Stimulated activated CD4-positive, alpha-beta T cell treated with anti-CD3 and anti-CD28 coated beads, TNF-alpha, amount 100 ng/mL, for 48 hours (primary cell): ENCODE results near the gene SLC35E3.

Experiments used
- DNase-seq, 3 donors: peaks; one replicate each; pipeline ENCODE4 v3.0.0-alpha.2; 2020; ENCODE audit warnings: low read depth in 3 of 3

SLC35E3 gene

GRCh38 chr12:68745904-68746571, at the start of gene SLC35E3:
SLC35E3 (plus strand) TSS chr12:68746176; CDS start chr12:68746378, 202 bp downstream.
- peak; percentile 83 to 92 (median 89) for DNase-seq

DNA sequence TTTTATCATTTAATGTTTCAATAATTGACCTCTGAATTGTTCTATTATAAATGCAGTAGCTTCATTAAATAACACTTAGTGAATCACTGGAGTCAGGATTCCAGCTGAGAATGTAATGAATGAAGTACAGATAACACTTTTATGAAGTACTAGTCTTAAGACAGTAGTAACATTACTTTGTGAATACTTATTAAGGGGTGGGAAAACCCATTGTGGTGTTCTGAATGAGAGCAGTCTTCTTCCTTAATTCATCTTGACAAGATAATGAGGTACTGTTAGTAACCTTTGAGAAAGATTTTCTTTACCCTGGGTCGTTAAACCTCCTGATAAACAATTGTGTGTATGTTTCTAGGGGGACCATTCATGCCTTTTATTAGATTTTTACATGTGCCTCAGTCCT, 46.5 kb upstream of the SLC35E3 start:
- no peak for DNase-seq

GRCh38 chr12:68727776-68728175, 18.2 kb upstream of the SLC35E3 start:
- DNase-seq = no peak

- DNase-seq = no peak
Measured at GRCh38 chr12:68733661-68734071, 12.3 kb upstream of the SLC35E3 start.

GRCh38 chr12:68739891-68740290, 6.1 kb upstream of the SLC35E3 start:
- no peak for DNase-seq

GRCh38 chr12:68743356-68743755, 2.6 kb upstream of the SLC35E3 start:
- DNase-seq = no peak

GRCh38 chr12:68745376-68745903, 536 bp upstream of the SLC35E3 start:
- no peak for DNase-seq

- peak in 1 of 3 donors; percentile 27 for DNase-seq
Measured at GRCh38 chr12:68746572-68747180, 700 bp downstream of the SLC35E3 start.

GRCh38 chr12:68749443-68749842, 3.5 kb downstream of the SLC35E3 start:
- no peak for DNase-seq

DNA sequence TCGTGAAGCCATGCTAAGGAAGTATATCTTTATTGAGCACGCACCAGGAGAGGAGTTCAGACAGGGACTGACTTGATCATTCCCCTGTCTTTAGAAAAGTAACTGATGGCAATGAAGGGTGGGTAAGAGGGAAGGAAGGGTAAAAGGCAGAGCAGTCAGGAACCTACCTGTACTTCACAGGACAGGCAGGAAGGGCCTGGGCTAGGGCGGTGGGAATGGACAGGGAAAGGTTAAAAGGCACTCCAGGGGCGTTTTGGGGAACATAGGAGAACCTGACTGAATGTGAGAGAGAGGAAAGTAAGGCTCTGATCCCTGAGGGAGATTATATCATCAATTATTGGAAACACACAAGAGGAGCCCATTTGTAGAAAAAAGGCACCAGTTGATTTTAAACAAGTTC, 3.9 kb downstream of the SLC35E3 start:
- DNase-seq = no peak

DNA sequence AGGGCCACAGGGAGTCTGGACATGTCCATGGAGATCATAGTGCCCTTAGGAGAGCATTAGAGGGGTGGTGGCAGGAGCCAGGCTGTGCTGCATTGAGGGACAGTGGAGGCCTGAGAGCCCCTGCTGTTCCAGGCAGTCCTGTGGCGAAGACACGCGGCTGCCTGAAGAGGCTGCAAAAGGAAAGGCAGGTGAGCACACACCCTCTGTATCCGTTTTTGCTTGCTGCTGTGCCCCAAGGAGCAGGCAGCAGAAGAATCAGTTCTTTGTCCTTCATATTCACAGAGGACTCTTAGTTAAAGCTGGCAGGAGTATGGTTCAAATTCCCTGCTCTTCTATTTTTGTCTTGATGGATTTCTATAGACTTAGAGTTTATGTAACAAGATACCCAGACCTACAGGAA, 4.5 kb downstream of the SLC35E3 start:
- no peak for DNase-seq

GRCh38 chr12:68755536-68756243, 9.7 kb downstream of the SLC35E3 start:
- no peak for DNase-seq

DNA sequence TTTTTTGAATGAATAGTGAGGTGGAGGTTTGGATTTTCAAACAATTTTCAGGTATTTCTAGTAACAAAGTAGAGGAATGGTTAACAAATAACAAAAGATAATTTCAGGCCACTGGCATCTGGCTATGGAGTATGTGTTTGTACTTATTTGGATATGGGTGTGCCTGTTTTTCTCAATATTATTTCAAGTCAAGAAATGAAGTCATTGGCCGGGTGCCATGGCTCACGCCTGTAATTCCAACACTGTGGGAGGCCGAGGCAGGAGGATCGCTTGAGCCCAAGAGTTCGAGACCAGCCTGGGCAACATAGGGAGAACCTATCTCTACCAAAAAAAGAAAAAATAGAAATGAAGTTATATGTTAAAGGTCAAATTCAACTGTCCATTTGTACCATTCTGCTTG, 13.9 kb downstream of the SLC35E3 start:
- no peak for DNase-seq

DNA sequence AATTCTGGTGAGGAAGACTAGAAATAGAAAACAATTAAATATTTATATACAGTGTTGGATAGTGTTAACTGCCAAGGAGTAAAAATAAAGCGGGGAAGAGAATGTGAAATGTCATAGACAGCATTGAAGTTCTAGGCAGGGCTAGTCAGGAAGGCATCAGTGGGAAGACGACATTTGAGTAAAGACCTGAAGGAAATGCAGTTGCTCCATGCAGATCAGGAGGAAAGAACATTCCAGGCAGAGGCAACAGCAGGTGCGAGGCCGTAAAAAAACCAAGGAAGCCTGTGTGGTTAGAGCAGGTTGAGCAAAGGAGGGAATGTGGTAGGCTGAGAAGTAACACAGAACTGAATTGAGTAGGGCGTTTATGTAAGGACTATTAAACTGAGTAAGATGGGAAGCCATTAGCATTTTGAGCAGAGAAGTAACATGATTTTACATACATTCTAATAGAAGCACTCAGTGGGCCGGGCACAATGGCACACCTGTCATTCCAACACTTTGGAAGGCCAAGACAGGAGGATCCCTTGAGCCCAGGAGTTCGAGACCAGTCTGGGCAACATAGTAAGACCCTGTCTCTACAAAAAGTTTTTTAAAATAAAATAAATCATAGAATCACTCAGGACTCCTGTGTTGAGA, 14.9 kb downstream of the SLC35E3 start:
- no peak for DNase-seq

GRCh38 chr12:68761442-68761812, 15.5 kb downstream of the SLC35E3 start:
- DNase-seq = no peak

- DNase-seq = no peak
Measured at GRCh38 chr12:68761901-68762630, 16.1 kb downstream of the SLC35E3 start.

GRCh38 chr12:68762691-68763090, 16.7 kb downstream of the SLC35E3 start:
- DNase-seq = no peak

DNA sequence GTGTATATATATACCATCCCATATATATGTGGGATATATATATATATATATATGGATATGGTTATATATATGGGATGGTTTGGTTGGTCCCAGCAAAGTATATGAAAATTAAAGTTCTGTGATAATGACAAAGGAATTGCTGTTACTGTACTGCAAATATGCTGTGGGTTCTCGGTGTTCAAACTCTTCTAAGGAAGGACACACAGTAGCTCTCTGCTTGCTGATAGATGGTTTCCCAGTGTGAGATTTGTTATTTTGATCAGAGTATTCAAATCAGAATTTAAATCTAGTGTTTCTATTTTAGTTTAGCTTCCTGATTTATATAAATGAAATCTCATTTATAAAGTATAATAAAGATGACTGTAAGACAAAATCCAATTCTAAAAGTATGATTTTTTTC, 19.7 kb downstream of the SLC35E3 start:
- DNase-seq = no peak

GRCh38 chr12:68766646-68767045, 20.7 kb downstream of the SLC35E3 start:
- DNase-seq = no peak

GRCh38 chr12:68767191-68767590, 21.2 kb downstream of the SLC35E3 start:
- DNase-seq = no peak

GRCh38 chr12:68768431-68768939, 22.5 kb downstream of the SLC35E3 start:
- no peak for DNase-seq
